Natural killer cell (primary cell): ENCODE results near the gene DOCK4. TPM values are rescaled to one million over a fixed set of nuclear protein-coding genes. Genes with fewer than 3 reads are reported as not detected.

Experiments
- ATAC-seq, 3 donors: fragments of 150-1000 bp in 2 of 3; fragments of 200-7000 bp in 1 of 3; cut with Tn5 transposase; 1 replicate in 1 of 3; 2 replicates in 2 of 3; pipeline ENCODE4 v1.10.0; 2021; ENCODE audit warnings: mild to moderate bottlenecking in 2 of 3, moderate library complexity in 2 of 3
- DNase-seq, 2 donors: peaks; one replicate each; pipeline versions ENCODE4 v3.0.0 to v3.0.0-alpha.2; 2013 to 2021; ENCODE audit warnings: mixed read lengths in 1 of 2
- H3K27ac ChIP-seq: one replicate; pipeline ENCODE4 v1.5.1; 2013; ENCODE audit warnings: mild to moderate bottlenecking, low read length
- H3K27me3 ChIP-seq: one replicate; pipeline ENCODE4 v1.6.1; 2013; ENCODE audit warnings: low read length; ENCODE audit not compliant: control insufficient read depth, insufficient read depth
- H3K36me3 ChIP-seq: one replicate; pipeline ENCODE4 v1.6.1; 2013; ENCODE audit warnings: low read length; ENCODE audit not compliant: control insufficient read depth, insufficient read depth
- H3K4me1 ChIP-seq: one replicate; pipeline ENCODE4 v1.6.1; 2013; ENCODE audit warnings: low read length; ENCODE audit not compliant: control insufficient read depth, insufficient read depth
- H3K4me3 ChIP-seq: one replicate; pipeline ENCODE4 v1.5.1; 2013; ENCODE audit warnings: low read length
- H3K9me3 ChIP-seq: one replicate; pipeline ENCODE4 v1.6.1; 2013; ENCODE audit warnings: low read length; ENCODE audit not compliant: control insufficient read depth, insufficient read depth
- H3K27ac Mint-ChIP-seq, 2 donors: one replicate each; pipeline ENCODE4 v1.8.0; 2022; ENCODE audit warnings: mild to moderate bottlenecking in 2 of 2, mixed read lengths in 2 of 2, moderate library complexity in 1 of 2
- H3K27me3 Mint-ChIP-seq, 2 donors: one replicate each; pipeline ENCODE4 v1.8.0; 2022; ENCODE audit warnings: low read depth in 2 of 2, mixed read lengths in 2 of 2
- H3K36me3 Mint-ChIP-seq: one replicate; pipeline ENCODE4 v1.8.0; 2022; ENCODE audit warnings: mixed read lengths
- H3K4me1 Mint-ChIP-seq, 2 donors: one replicate each; pipeline ENCODE4 v1.8.0; 2022; ENCODE audit warnings: mixed read lengths in 2 of 2
- H3K4me3 Mint-ChIP-seq: one replicate; pipeline ENCODE4 v1.8.0; 2022; ENCODE audit warnings: mild to moderate bottlenecking, moderate library complexity, mixed read lengths
- H3K9me3 Mint-ChIP-seq, 2 donors: one replicate each; pipeline ENCODE4 v1.8.0; 2022; ENCODE audit warnings: mixed read lengths in 2 of 2
- WGBS: methylation state at CpG from one replicate; pipeline ENCODE4 v1.1.7; 2013; ENCODE audit warnings: missing lambda C conversion rate; ENCODE audit not compliant: insufficient coverage; 5-methylcytosine and 5-hydroxymethylcytosine counted together
- intact Hi-C: fragments of 100-400 bp; cut with micrococcal nuclease; formaldehyde crosslinking; loops from one replicate; pipeline ENCODE4 v1.14.2; 2022
- total RNA-seq, 4 donors: library from RNA; stranded (reverse); fragments of 120-200 nt in 1 of 4; gene quantifications; one replicate each; pipeline versions ENCODE4 v1.2.3 to v1.2.4, GENCODE V29; 2013 to 2022
- TF ChIP-seq, protein P1 (sequence below): fragments of 200-600 bp; IDR thresholded peaks from one replicate; pipeline ENCODE4 v1.8.0; 2022; ENCODE audit warnings: antibody characterized with exemption

The DOCK4 gene
- total RNA-seq, 3 donors from 2014 or later (not counting 1 experiment from before 2014, with no cell fraction given): 0.61 to 2.4 (median 0.89) TPM

DNA sequence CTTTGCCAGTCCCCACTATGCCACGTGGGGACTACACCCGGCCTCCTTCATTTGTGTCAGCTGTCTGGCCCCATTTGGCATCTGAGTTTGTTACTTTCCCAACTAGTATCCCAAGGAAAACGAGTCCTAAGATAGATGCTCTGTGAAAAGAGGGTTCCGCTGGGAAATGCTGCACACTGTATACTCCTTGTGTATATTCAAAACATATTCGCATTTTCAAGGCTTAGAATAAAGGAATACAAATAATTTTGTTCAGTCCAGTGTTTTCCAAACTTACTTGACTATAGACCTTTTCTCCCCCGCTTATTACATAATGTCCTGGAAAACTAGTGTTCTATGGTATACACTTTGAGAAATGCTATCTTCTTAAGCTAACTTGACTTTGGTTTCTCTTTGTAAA is 476.1 kb downstream of the DOCK4 start:
- Histone ChIP-seq H3K27ac (no peak overlapping the region), H3K36me3 (no peaks in the 10 kb centered on the region), H3K4me1 (no peaks in the 10 kb centered on the region), H3K9me3 (no peaks in the 10 kb centered on the region), H3K4me3 (no peak overlapping the region), H3K27me3 (no peaks in the 10 kb centered on the region)
- no peak for DNase-seq
- no peak overlapping the region for H3K27ac Mint-ChIP-seq
- 61% methylated on average over 3 of the region's 6 CpGs for WGBS
- no peak overlapping the region for H3K4me3 Mint-ChIP-seq
- H3K9me3 Mint-ChIP-seq: no peaks in the 10 kb centered on the region
- H3K27me3 Mint-ChIP-seq: no peaks in the 10 kb centered on the region
- TF ChIP-seq, protein P1, sequence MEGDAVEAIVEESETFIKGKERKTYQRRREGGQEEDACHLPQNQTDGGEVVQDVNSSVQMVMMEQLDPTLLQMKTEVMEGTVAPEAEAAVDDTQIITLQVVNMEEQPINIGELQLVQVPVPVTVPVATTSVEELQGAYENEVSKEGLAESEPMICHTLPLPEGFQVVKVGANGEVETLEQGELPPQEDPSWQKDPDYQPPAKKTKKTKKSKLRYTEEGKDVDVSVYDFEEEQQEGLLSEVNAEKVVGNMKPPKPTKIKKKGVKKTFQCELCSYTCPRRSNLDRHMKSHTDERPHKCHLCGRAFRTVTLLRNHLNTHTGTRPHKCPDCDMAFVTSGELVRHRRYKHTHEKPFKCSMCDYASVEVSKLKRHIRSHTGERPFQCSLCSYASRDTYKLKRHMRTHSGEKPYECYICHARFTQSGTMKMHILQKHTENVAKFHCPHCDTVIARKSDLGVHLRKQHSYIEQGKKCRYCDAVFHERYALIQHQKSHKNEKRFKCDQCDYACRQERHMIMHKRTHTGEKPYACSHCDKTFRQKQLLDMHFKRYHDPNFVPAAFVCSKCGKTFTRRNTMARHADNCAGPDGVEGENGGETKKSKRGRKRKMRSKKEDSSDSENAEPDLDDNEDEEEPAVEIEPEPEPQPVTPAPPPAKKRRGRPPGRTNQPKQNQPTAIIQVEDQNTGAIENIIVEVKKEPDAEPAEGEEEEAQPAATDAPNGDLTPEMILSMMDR: no peak
- no peaks in the 10 kb centered on the region for H3K36me3 Mint-ChIP-seq
- intact Hi-C loops: no loop called here
- ATAC-seq: no peak
- no peaks in the 10 kb centered on the region for H3K4me1 Mint-ChIP-seq

DNA sequence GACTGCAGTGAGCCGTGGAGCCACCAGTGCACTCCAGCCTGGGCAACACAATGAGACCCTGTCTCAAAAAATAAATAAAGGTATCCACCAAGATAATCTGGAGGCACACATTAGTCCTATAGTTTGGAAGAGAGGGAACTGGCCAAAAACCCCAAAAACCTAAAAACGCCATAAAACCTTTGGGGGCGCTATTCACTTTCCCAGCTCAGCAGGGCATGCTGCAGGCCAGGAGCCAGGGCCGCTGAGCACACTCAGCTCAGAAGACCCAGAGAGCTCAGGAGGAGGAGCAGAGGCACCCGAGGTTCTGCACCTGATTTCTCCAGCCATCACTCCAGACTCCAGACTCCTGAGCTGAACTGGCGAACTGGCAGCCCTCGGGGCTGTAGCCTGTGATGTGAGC is 476.7 kb downstream of the DOCK4 start:
- H3K36me3 ChIP-seq: no peaks in the 10 kb centered on the region
- H3K27me3 Mint-ChIP-seq: no peaks in the 10 kb centered on the region
- H3K4me3 Mint-ChIP-seq: no peak overlapping the region
- no peaks in the 10 kb centered on the region for H3K4me1 Mint-ChIP-seq
- TF ChIP-seq, protein P1: no peak
- no peak overlapping the region for H3K27ac Mint-ChIP-seq
- ATAC-seq (no peak), DNase-seq (no peak)
- H3K9me3 Mint-ChIP-seq: no peaks in the 10 kb centered on the region
- H3K27ac ChIP-seq: no peak overlapping the region
- no peak overlapping the region for H3K4me3 ChIP-seq
- H3K27me3 ChIP-seq: no peaks in the 10 kb centered on the region
- intact Hi-C loops: no loop called here
- H3K36me3 Mint-ChIP-seq: no peaks in the 10 kb centered on the region
- no peaks in the 10 kb centered on the region for H3K4me1 ChIP-seq
- 89% methylated on average over 7 of the region's 7 CpGs for WGBS
- H3K9me3 ChIP-seq: no peaks in the 10 kb centered on the region

DNA sequence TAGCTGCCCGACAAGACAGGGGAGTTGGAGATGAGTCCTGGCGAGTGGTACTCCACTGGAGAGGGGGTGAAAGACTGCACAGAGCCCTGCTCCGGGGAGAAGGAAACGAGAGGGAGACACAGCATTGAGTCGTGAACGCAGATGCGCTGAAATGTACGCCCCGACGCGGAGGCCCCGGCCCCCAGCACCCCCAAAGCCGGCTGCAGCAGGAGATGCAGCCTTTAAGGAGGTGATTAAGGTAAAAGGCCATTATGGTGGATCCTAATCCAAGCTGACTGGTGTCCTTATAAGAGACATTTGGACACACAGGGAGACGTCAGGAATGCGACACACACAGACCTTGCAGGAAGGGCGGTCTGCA is 477.6 kb downstream of the DOCK4 start:
- no peak overlapping the region for H3K27ac ChIP-seq
- Mint-ChIP-seq H3K4me3 (no peak overlapping the region), H3K9me3 (no peaks in the 10 kb centered on the region), H3K27me3 (no peaks in the 10 kb centered on the region), H3K36me3 (no peaks in the 10 kb centered on the region), H3K4me1 (no peaks in the 10 kb centered on the region), H3K27ac (no peak overlapping the region)
- H3K9me3 ChIP-seq: no peaks in the 10 kb centered on the region
- H3K4me3 ChIP-seq: no peak overlapping the region
- ATAC-seq (no peak), DNase-seq (no peak)
- TF ChIP-seq, protein P1: no peak
- no peaks in the 10 kb centered on the region for H3K4me1 ChIP-seq
- no peaks in the 10 kb centered on the region for H3K27me3 ChIP-seq
- intact Hi-C loops: no loop called here
- H3K36me3 ChIP-seq: no peaks in the 10 kb centered on the region
- 90% methylated on average over 16 of the region's 16 CpGs for WGBS

DNA sequence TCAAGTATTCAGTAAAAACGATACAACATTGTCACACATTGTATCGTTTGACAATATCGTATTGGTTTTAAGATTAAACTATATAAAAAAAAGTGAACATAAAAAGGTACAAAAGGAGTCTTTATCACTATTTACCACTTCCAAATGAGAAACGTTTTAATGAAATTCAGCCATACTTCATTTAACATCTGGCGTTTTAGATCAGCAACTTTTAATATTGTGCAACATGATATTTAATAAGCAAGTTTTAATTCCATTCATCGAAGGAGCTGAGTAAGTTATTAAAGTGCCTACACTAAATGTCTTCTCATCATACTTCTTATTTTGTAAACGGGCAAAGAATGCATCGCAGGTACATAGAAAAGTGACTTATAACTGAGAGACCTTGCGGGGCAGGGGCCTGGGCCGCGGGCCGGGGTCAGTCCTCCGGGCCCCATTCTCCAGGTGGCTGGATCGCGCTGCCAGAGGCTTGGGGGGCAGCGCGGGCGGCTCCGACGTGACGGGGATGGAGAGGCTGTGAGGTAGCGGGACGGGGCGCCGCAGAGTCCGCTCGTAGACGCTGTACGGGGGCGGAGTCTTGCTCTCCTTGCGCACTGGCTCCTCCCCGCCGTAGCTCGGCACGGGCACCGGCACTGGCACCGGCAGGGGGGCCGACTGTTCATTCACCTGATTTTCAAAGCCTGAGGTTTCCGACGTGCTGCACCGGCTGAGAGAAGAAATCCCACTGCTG is 478.1 kb downstream of the DOCK4 start:
- no peak for DNase-seq
- H3K27ac Mint-ChIP-seq: no peak overlapping the region
- intact Hi-C loops: no loop called here
- ATAC-seq: no peak
- H3K4me3 Mint-ChIP-seq: no peak overlapping the region
- Histone ChIP-seq H3K4me3 (no peak overlapping the region), H3K4me1 (no peaks in the 10 kb centered on the region), H3K36me3 (no peaks in the 10 kb centered on the region), H3K27ac (no peak overlapping the region), H3K9me3 (no peaks in the 10 kb centered on the region), H3K27me3 (no peaks in the 10 kb centered on the region)
- H3K4me1 Mint-ChIP-seq: no peaks in the 10 kb centered on the region
- H3K9me3 Mint-ChIP-seq: no peaks in the 10 kb centered on the region
- H3K27me3 Mint-ChIP-seq: no peaks in the 10 kb centered on the region
- TF ChIP-seq, protein P1: no peak
- no peaks in the 10 kb centered on the region for H3K36me3 Mint-ChIP-seq
- WGBS: 92% methylated on average over 36 of the region's 41 CpGs
